ENCODE measurements around the gene ZNF200. TPM values are rescaled to one million over a fixed set of nuclear protein-coding genes. Genes with fewer than 3 reads are reported as not detected.

Gene ZNF200
- total RNA-seq, 4 donors from 2014 or later, result 5.2 to 10.2 (median 9.1) TPM

GRCh38 chr16:3179651-3180050 lies 55.3 kb downstream of the ZNF200 start:
- TF ChIP-seq, protein P1, sequence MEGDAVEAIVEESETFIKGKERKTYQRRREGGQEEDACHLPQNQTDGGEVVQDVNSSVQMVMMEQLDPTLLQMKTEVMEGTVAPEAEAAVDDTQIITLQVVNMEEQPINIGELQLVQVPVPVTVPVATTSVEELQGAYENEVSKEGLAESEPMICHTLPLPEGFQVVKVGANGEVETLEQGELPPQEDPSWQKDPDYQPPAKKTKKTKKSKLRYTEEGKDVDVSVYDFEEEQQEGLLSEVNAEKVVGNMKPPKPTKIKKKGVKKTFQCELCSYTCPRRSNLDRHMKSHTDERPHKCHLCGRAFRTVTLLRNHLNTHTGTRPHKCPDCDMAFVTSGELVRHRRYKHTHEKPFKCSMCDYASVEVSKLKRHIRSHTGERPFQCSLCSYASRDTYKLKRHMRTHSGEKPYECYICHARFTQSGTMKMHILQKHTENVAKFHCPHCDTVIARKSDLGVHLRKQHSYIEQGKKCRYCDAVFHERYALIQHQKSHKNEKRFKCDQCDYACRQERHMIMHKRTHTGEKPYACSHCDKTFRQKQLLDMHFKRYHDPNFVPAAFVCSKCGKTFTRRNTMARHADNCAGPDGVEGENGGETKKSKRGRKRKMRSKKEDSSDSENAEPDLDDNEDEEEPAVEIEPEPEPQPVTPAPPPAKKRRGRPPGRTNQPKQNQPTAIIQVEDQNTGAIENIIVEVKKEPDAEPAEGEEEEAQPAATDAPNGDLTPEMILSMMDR (IDR thresholded peaks at IDR 0.05), result no peak
- no peak for TF ChIP-seq POLR2A (IDR thresholded peaks at IDR 0.05)
- no peak for TF ChIP-seq EP300 (IDR thresholded peaks at IDR 0.05)
- Histone ChIP-seq H3K27me3 (peaks cover 1 to 100% of the 10 kb centered on the region in 2 donors), H3K4me1 (peaks cover 0 to 27% (median 6%) of the 10 kb centered on the region in 4 donors), H3K27ac (no peak overlapping the region), H3K4me3 (no peak overlapping the region), H3K9me3 (no peaks in the 10 kb centered on the region), H3K36me3 (no peaks in the 10 kb centered on the region)
- DNase-seq (ENCODE audit: low spot score in 2 of 2), result no peak
- WGBS, 2 donors, result 70 to 71% methylated on average over 7 to 8 of the region's 8 CpGs

DNA sequence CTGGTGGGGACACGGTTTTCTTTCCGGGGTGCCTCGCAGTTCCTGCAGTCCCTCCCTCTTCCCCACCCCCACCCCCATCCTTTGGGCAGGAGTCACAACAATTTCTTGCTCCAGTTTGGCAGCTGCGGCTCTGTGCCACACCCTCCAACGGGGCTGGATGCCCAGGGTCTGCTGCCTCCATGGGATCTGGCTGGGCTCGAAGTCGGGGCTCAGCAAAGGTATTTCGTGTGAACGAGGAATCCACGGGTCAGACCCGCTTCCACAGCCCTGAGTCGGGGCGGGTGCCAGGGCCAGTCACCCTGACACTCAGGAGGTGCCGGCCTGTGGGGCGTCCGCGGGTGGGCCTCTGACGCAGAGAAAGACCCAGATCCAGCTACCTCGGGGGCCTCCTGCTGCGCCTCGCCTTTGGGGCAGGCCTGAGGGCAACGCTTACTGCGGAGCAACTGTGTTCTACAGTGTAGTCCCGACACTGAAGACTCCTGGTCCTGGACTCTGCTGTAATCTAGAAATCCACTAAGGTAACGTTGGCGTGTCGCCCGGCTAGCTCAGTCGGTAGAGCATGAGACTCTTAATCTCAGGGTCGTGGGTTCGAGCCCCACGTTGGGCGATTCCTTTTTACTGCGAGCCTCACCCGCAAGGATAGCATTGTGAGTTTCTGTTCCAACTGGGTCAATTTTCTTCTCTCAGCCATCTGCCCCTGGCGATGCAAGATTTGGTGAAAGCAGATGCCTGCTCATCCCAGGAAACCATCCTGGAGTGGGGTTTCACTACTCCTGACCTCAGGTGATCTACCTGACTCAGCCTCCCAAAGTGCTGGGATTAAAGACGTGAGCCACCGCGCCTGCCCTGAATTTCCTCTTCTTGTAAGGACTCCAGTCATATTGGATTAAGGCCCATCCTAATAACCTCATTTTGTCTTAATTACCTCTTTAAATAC lies 59.5 kb downstream of the ZNF200 start:
- Histone ChIP-seq H3K27me3 (peaks cover 6 to 100% of the 10 kb centered on the region in 2 donors), H3K4me3 (no peak overlapping the region), H3K27ac (no peak overlapping the region), H3K4me1 (peaks cover 0 to 30% (median 12%) of the 10 kb centered on the region in 4 donors), H3K36me3 (no peaks in the 10 kb centered on the region), H3K9me3 (no peaks in the 10 kb centered on the region)
- WGBS, 2 donors, result 19 to 21% methylated on average over 17 to 24 of the region's 39 CpGs
- TF ChIP-seq EP300 (IDR thresholded peaks at IDR 0.05) (no peak), POLR2A (IDR thresholded peaks at IDR 0.05) (no peak)
- TF ChIP-seq, protein P1 (IDR thresholded peaks at IDR 0.05), result no peak
- DNase-seq (ENCODE audit: low spot score in 2 of 2), result no peak

GRCh38 chr16:3174618-3175148 lies 60.3 kb downstream of the ZNF200 start:
- no peaks in the 10 kb centered on the region for H3K36me3 ChIP-seq
- H3K4me3 ChIP-seq, result no peak overlapping the region
- DNase-seq (ENCODE audit: low spot score in 2 of 2), result no peak
- no peak overlapping the region for H3K27ac ChIP-seq
- 20 to 22% methylated on average over 23 to 26 of the region's 28 CpGs for WGBS, 2 donors
- no peak for TF ChIP-seq EP300 (IDR thresholded peaks at IDR 0.05)
- TF ChIP-seq POLR2A (IDR thresholded peaks at IDR 0.05), result no peak
- TF ChIP-seq, protein P1 (IDR thresholded peaks at IDR 0.05), result no peak
- peaks cover 6 to 100% of the 10 kb centered on the region in 2 donors for H3K27me3 ChIP-seq
- H3K4me1 ChIP-seq, result peaks cover 0 to 33% (median 13%) of the 10 kb centered on the region in 4 donors
- no peaks in the 10 kb centered on the region for H3K9me3 ChIP-seq

DNA sequence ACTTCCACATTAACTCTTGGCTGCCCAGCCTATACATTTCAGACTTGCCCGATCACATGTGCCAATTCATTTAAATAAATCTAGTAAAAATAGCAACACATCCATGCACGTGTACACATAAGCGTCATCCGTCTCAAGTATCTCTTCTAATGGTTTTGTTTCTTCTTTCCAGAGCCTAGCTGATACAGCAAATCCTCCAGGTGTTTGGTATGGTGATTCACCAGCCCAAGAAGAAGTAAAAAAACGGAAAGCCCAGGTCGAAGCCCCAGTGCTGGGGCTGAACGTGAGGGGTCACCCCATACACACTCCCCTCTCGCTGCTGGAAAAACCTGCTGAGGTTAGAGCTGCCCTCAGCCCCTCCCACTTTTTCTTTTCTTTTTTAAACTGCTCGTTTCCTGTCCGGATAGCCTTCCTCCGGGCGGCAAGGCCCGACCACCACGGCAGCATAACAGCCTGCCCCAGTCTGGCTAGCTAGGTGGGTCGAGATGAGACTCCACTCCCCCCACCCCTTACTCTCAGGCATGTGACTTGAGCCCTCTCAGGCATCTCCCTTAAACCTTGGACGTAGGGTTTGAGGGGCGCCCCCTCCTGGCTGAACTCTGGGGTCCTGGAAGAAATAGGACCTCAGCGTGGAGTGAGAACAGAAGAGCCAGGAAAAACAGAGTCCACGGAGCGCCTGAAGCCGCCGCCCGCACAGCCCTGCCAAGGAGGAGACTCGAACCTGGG lies 60.9 kb downstream of the ZNF200 start:
- H3K27ac ChIP-seq, result no peak overlapping the region
- H3K9me3 ChIP-seq, result no peaks in the 10 kb centered on the region
- TF ChIP-seq, protein P1 (IDR thresholded peaks at IDR 0.05), result no peak
- TF ChIP-seq EP300 (IDR thresholded peaks at IDR 0.05), result no peak
- no peak for TF ChIP-seq POLR2A (IDR thresholded peaks at IDR 0.05)
- no peaks in the 10 kb centered on the region for H3K36me3 ChIP-seq
- peaks cover 6 to 100% of the 10 kb centered on the region in 2 donors for H3K27me3 ChIP-seq
- no peak overlapping the region for H3K4me3 ChIP-seq
- H3K4me1 ChIP-seq, result peaks cover 0 to 33% (median 13%) of the 10 kb centered on the region in 4 donors
- WGBS, 2 donors, result 6 to 9% methylated on average over 24 of the region's 24 CpGs
- no peak for DNase-seq (ENCODE audit: low spot score in 2 of 2)

Other genes with a start within 250 kb of the ZNF200 start
- gene CLDN9, start 222.2 kb downstream of the ZNF200 start, total RNA-seq, result under 1 TPM in 1 of 4 donors, not detected in 3; 0.30 TPM
- not detected for gene CLDN6, start 217.0 kb downstream of the ZNF200 start, total RNA-seq
- 10 to 100 TPM in 2 of 4 donors, 1 to 10 TPM in 2; 2.4 to 47.4 (median 11.5) TPM for gene TNFRSF12A, start 214.8 kb downstream of the ZNF200 start, total RNA-seq
- 10 to 100 TPM; 17.7 to 46.9 (median 38.5) TPM for gene HCFC1R1, start 211.2 kb downstream of the ZNF200 start, total RNA-seq
- gene THOC6, start 211.1 kb downstream of the ZNF200 start, total RNA-seq, result 10 to 100 TPM; 12.2 to 28.5 (median 18.0) TPM
- not detected for gene BICDL2, start 198.2 kb downstream of the ZNF200 start, total RNA-seq
- under 1 TPM in 2 of 4 donors, not detected in 2; under 0.01 to 0.42 TPM for gene MMP25, start 188.6 kb downstream of the ZNF200 start, total RNA-seq
- gene IL32, start 169.5 kb downstream of the ZNF200 start, total RNA-seq, result 10 to 100 TPM in 3 of 4 donors, 1 to 10 TPM in 1; 4.2 to 32.9 (median 21.7) TPM
- not detected for gene ZSCAN10, start 135.9 kb downstream of the ZNF200 start, total RNA-seq
- gene ZNF205, start 122.6 kb downstream of the ZNF200 start, total RNA-seq, result 10 to 100 TPM; 19.4 to 29.2 (median 21.5) TPM
- gene ZNF213, start 100.1 kb downstream of the ZNF200 start, total RNA-seq, result 10 to 100 TPM in 1 of 4 donors, 1 to 10 TPM in 3; 7.7 to 17.1 (median 8.9) TPM
- not detected for gene OR1F1, start 47.0 kb downstream of the ZNF200 start, total RNA-seq
- gene MEFV, start 21.5 kb upstream of the ZNF200 start, total RNA-seq, result 1 to 10 TPM in 2 of 4 donors, under 1 TPM in 2; 0.39 to 8.1 (median 1.1) TPM
- 10 to 100 TPM; 37.3 to 66.0 (median 55.5) TPM for gene ZNF263, start 48.3 kb upstream of the ZNF200 start, total RNA-seq
- gene TIGD7, start 70.3 kb upstream of the ZNF200 start, total RNA-seq, result 1 to 10 TPM; 6.1 to 8.3 (median 6.6) TPM
- 10 to 100 TPM; 24.0 to 28.2 (median 25.7) TPM for gene ZNF75A, start 70.3 kb upstream of the ZNF200 start, total RNA-seq
- 1 to 10 TPM in 1 of 4 donors, under 1 TPM in 2, not detected in 1; 0.44 to 1.2 (median 0.59) TPM for gene OR2C1, start 120.7 kb upstream of the ZNF200 start, total RNA-seq
- gene ZSCAN32, start 165.8 kb upstream of the ZNF200 start, total RNA-seq, result 10 to 100 TPM in 3 of 4 donors, 1 to 10 TPM in 1; 8.7 to 22.3 (median 14.0) TPM
- 10 to 100 TPM; 12.0 to 16.7 (median 13.1) TPM for gene ZNF174, start 166.1 kb upstream of the ZNF200 start, total RNA-seq
- 1 to 10 TPM; 2.2 to 3.1 (median 2.7) TPM for gene ZNF597, start 208.3 kb upstream of the ZNF200 start, total RNA-seq
- gene NAA60, start 208.5 kb upstream of the ZNF200 start, total RNA-seq, result 10 to 100 TPM; 27.6 to 37.8 (median 28.0) TPM